GM06990 (cell line): ENCODE data around the gene TTI1.

Source experiments
- DNase-seq: peaks from one replicate; pipeline ENCODE4 v3.0.0-alpha.2; 2011; ENCODE audit not compliant: insufficient read length; ENCODE audit errors: extremely low read depth
- H3K27me3 ChIP-seq: replicated peaks from 2 replicates; pipeline ENCODE4 v1.6.0; 2011; ENCODE audit warnings: low read length; ENCODE audit not compliant: control insufficient read depth, insufficient read depth
- H3K36me3 ChIP-seq: 2 replicates; pipeline ENCODE4 v1.5.1; 2011; ENCODE audit warnings: low read length; ENCODE audit not compliant: control insufficient read depth, insufficient read depth
- H3K4me3 ChIP-seq: replicated peaks from 2 replicates; pipeline ENCODE4 v1.5.1; 2011; ENCODE audit warnings: low read depth, mild to moderate bottlenecking, control low read depth, low read length
- TF ChIP-seq, protein P1 (sequence below): IDR thresholded peaks from 2 replicates; pipeline ENCODE4 v1.5.1; 2011; ENCODE audit warnings: low read length, control low read depth, mild to moderate bottlenecking, inconsistent platforms; ENCODE audit not compliant: insufficient read depth, poor library complexity, severe bottlenecking

TTI1 gene

DNA sequence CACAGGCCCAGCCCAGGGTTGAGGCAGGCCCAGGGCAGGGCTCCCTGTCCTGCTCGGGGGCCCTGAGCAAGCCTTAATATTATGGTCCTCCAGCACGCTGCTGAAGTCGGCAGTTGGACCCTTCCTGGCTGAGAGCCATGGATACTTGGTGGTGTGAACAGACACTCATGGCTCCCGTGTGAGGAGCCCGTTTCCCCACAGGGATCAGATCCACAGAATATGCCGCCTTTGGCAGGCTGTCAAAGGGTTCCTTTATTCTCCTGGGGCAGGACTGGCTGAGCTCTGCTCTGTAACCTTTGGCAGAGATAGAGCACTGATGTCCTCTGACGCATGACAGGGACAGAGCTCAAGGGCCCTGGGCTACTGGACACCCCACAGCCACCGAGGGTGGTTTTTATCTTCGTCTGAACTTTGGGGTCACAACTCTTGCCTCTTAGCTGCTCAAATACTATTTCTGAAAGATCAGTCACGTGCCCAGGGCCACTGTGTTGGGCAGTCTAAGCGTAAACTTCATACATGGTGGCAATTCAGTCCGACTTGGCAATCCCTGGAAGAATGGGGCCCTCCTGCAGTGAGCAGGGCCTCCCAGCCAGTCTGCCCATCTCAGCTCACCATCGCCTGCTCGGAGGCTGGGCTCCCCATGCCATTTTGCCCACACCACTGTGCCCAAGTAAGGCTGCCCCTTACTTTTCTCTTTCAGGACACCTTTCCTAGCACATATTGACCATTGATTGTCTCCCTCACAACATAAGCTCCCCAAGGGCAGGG, 49.1 kb downstream of the TTI1 start:
- Histone ChIP-seq H3K27me3 (no peaks in the 10 kb centered on the region), H3K4me3 (no peak overlapping the region), H3K36me3 (peaks cover 8% of the 10 kb centered on the region)
- no peak for DNase-seq
- TF ChIP-seq, protein P1, sequence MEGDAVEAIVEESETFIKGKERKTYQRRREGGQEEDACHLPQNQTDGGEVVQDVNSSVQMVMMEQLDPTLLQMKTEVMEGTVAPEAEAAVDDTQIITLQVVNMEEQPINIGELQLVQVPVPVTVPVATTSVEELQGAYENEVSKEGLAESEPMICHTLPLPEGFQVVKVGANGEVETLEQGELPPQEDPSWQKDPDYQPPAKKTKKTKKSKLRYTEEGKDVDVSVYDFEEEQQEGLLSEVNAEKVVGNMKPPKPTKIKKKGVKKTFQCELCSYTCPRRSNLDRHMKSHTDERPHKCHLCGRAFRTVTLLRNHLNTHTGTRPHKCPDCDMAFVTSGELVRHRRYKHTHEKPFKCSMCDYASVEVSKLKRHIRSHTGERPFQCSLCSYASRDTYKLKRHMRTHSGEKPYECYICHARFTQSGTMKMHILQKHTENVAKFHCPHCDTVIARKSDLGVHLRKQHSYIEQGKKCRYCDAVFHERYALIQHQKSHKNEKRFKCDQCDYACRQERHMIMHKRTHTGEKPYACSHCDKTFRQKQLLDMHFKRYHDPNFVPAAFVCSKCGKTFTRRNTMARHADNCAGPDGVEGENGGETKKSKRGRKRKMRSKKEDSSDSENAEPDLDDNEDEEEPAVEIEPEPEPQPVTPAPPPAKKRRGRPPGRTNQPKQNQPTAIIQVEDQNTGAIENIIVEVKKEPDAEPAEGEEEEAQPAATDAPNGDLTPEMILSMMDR: no peak

DNA sequence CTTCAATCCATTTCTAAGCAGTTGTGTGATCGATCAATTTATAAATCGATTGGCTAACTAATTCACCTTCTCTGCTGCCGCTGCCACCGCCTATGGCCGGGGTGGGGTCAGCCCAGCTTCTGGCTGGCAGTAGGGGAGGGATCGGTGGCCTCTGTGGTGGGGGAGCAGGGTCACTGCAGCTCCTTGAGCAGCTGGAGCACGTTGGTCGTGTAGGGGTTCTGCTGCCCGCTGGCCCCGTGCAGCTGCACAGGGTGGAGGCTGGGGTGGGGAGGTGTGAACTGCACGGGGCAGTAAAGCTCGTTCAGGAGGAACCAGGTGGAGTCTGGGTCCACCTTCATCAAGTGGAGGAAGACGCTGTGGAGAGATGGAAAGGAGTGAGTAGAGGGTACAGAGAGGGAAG, 50.0 kb downstream of the TTI1 start:
- H3K36me3 ChIP-seq: peaks cover 8% of the 10 kb centered on the region
- DNase-seq: no peak

DNA sequence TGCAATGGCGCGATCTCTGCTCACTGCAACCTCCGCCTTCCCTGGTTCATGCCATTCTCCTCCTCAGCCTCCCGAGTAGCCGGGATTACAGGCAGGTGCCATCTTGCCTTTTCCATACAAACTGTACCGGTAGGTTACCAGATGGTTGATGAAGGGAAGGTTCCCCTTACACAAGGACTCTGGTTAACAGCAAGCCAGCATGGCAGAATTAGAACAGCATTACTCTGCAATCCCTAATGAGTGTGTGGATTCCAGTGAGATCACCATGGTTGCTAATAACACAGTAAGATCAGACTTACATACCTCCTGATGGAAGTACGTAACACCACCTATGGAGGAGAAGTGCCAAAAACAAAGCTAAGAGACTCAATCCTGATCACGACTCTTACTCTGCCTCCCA, 51.7 kb downstream of the TTI1 start:
- H3K36me3 ChIP-seq: peaks cover 5% of the 10 kb centered on the region; the same call in 1 of the 2 replicates
- H3K27me3 ChIP-seq: no peaks in the 10 kb centered on the region
- no peak overlapping the region for H3K4me3 ChIP-seq
- TF ChIP-seq, protein P1: no peak
- DNase-seq: no peak

More for the DNA sequence above, 50.0 kb downstream of the TTI1 start:
- Histone ChIP-seq H3K4me3 (no peak overlapping the region), H3K27me3 (no peaks in the 10 kb centered on the region)
- TF ChIP-seq, protein P1: no peak

DNA sequence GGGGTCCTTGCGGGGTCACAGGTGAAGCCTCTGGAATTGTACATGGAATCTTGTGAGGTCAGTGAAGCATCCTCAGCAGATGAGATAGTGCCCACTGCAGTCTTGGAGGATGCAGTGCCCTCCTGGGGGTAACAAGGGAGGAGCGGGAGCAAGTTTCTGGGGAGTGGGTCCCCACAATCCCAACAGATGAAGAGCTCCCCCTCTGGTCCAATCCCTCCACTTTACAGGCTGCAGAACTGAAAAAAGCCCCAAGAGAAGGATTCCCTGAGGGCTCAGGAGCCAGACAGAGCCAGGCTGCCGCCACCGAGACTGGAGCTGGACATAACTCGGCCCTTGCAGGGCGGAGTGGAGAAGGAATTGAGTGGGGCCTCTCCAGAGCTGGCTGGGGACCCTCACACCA, 52.4 kb downstream of the TTI1 start:
- Histone ChIP-seq H3K36me3 (peaks cover 3% of the 10 kb centered on the region; the same call in 1 of the 2 replicates), H3K27me3 (no peaks in the 10 kb centered on the region), H3K4me3 (no peak overlapping the region)
- no peak for DNase-seq
- TF ChIP-seq, protein P1: no peak

DNA sequence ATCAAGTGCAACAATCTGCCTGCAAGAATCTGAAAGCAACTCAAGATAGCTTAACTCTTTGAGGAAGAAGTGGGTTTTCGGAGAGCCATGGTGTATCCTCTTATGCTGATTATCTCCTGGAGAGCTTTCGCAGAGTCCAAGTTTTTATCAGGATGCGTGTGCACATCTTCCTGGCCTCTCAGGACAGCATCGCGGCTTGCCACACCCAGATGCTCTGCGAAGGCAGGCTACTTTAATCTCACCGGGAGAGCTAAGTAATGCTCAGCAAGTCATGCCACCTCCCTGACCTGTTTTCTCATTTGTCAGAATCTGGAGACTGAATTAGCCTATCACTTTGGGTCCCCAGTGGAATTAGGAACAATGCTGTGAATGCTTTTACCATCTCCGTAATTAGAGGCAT, 52.9 kb downstream of the TTI1 start:
- no peaks in the 10 kb centered on the region for H3K27me3 ChIP-seq
- H3K36me3 ChIP-seq: peaks cover 3% of the 10 kb centered on the region; the same call in 1 of the 2 replicates
- TF ChIP-seq, protein P1: no peak
- H3K4me3 ChIP-seq: no peak overlapping the region
- DNase-seq: no peak
